Measurements from ENCODE around the gene POU5F1. TPM values are rescaled to one million over a fixed set of nuclear protein-coding genes. Genes with fewer than 3 reads are reported as not detected.
"Not testable (repeated sequence)": the region's sequence is repeated elsewhere in the genome, so short reads cannot be mapped to it uniquely, and the experiment has no call there.

POU5F1 gene
- total and polyA plus RNA-seq, 2 of the 4 experiments (the other 2 are of a cell fraction), result not detected

GRCh38 chr6:31192431-31193105, 22.1 kb upstream of the POU5F1 start:
- ATAC-seq (ENCODE audit: low read depth) (peak; percentile 55), DNase-seq (peak; percentile 69)
- dilution Hi-C loops (cut with HindIII; ENCODE audit: low sequenced_read_pairs, unreplicated experiment); H4K8ac ChIP-seq (ENCODE audit: low read depth in 2 of 2, low read length in 2 of 2); H2BK20ac ChIP-seq (ENCODE audit: low read depth, low read length); H3K36me3 ChIP-seq (ENCODE audit: control insufficient read depth, insufficient read depth, low read length); H4K5ac ChIP-seq (ENCODE audit: low read depth, low read length); H2AK5ac ChIP-seq (ENCODE audit: low read depth, low read length); H4K91ac ChIP-seq (ENCODE audit: insufficient read depth, low read depth, low read length); H3K4me3 ChIP-seq (ENCODE audit: insufficient read depth, low read depth, low read length); H4K20me1 ChIP-seq (ENCODE audit: insufficient read depth, low read length); H3K18ac ChIP-seq (ENCODE audit: low read depth, low read length); H3K56ac ChIP-seq (ENCODE audit: extremely low read depth, insufficient read depth, low read length); H3K4ac ChIP-seq (ENCODE audit: low read depth, low read length); H3K27ac ChIP-seq (ENCODE audit: insufficient read depth, low read length); H3K79me1 ChIP-seq (ENCODE audit: low read depth in 1 of 2, low read length in 2 of 2); H3K4me2 ChIP-seq (ENCODE audit: low read depth, low read length); H3K9me3 ChIP-seq (ENCODE audit: control insufficient read depth, insufficient read depth, low read length); POLR2A ChIA-PET (ENCODE audit: unreplicated experiment); BruUV-seq (replicated peaks); H3K9ac ChIP-seq (ENCODE audit: low read depth, low read length); H2BK120ac ChIP-seq (ENCODE audit: low read depth, low read length); H3K27me3 ChIP-seq (ENCODE audit: control insufficient read depth, insufficient read depth, low read length); H3K9me1 ChIP-seq (ENCODE audit: insufficient read depth, low read length); H3K23ac ChIP-seq (ENCODE audit: low read depth, low read length); H2BK15ac ChIP-seq (ENCODE audit: low read depth, low read length); H3K4me1 ChIP-seq (ENCODE audit: control insufficient read depth, insufficient read depth, low read length); H2BK5ac ChIP-seq (ENCODE audit: low read depth, low read length, poor library complexity, severe bottlenecking); H3K14ac ChIP-seq (replicated peaks; ENCODE audit: low read depth, low read length): not testable (repeated sequence)
- in situ Hi-C loops (cut with MboI; ENCODE audit: low sequenced_read_pairs), result loop anchor here (5.0 kb wide), 1 partner anchor 55 kb away; the partner anchor contains the start of gene PSORS1C2
- H2AK9ac ChIP-seq (replicated peaks; ENCODE audit: low read depth, low read length, poor library complexity), result peak overlapping the region; percentile 65
- TF ChIP-seq RAD21 (IDR thresholded peaks at IDR 0.05; ENCODE audit: low read length), result peak; percentile 93
- TF ChIP-seq POLR2A (IDR thresholded peaks at IDR 0.05; ENCODE audit: low read depth, low read length), result 0 out of 2 replicates have a peak, but pooled peaks have one; percentile 44
- TF ChIP-seq SMC3 (IDR thresholded peaks at IDR 0.05; ENCODE audit: low read depth, low read length), result peak; percentile 93
- peak; percentile 87 for TF ChIP-seq CTCF (conservative IDR thresholded peaks at IDR 0.05; ENCODE audit: low read depth, low read length)
- CTCF ChIA-PET, result interaction anchor here (0.6 to 1.4 kb wide), 7 partner anchors 55 to 676 kb away, joined by 3 to 7 read pairs (median 3); partner anchors contain the start of gene PSORS1C1
- intact Hi-C loops (cut with micrococcal nuclease), result loop anchor here (1.0 to 10.0 kb wide), 2 partner anchors 55 to 278 kb away; partner anchors contain the start of gene VARS2
- 73% methylated on average over 3 of the region's 10 CpGs; no CpG with 5 or more reads in 1 of the 2 experiments for WGBS, 2 experiments (ENCODE audit: extremely low coverage in 2 of 2, insufficient read length in 1 of 2)
- H2AFZ ChIP-seq (replicated peaks; ENCODE audit: low read length, poor library complexity), result peak overlapping the region; percentile 61
